Urothelium cell line (cell line): ENCODE results near the gene ATP5F1D.
"Not testable (repeated sequence)": the region's sequence is repeated elsewhere in the genome, so short reads cannot be mapped to it uniquely, and the experiment has no call there.

Experiments used
- DNase-seq: peaks from one replicate; pipeline ENCODE4 v3.0.0; 2011; ENCODE audit warnings: low spot score, mixed read lengths
- FAIRE-seq: peaks from 2 replicates; lab custom pipeline; 2011; peaks lifted over from hg19 to GRCh38; lab: Jason Lieb, UNC

The ATP5F1D gene

GRCh38 chr19:1245494-1246264, 4.1 kb downstream of the ATP5F1D start:
- DNase-seq, result no peak
- FAIRE-seq, result no peak

GRCh38 chr19:1246265-1247087, 4.9 kb downstream of the ATP5F1D start:
- DNase-seq, FAIRE-seq: not testable (repeated sequence)

DNA sequence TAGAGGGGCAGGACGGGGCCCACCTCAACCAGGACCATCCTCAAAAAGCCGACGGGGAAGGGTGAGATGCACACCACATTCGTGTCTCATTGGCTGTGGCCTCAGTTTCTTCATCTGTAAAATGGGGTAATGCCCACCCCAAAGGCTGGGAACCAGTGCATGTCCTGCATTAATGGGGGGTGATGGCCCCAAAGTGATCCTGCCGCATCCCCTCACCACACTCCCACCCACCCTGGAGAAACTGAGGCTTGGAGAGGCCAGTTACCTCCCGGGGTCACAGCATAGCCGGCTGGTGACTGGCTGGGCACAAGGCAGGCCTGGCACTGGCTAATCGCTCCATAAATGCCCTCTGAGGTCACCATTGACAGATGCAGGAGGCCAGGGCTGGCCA, 6.2 kb downstream of the ATP5F1D start:
- no peak for DNase-seq
- no peak for FAIRE-seq

- peak; percentile 74 for DNase-seq
- FAIRE-seq, result no peak
Observed at GRCh38 chr19:1248139-1248785, 6.7 kb downstream of the ATP5F1D start, which contains the start of gene MIDN. MIDN (plus strand) TSS chr19:1248583; CDS start chr19:1250297, 1,714 bp downstream.

DNA sequence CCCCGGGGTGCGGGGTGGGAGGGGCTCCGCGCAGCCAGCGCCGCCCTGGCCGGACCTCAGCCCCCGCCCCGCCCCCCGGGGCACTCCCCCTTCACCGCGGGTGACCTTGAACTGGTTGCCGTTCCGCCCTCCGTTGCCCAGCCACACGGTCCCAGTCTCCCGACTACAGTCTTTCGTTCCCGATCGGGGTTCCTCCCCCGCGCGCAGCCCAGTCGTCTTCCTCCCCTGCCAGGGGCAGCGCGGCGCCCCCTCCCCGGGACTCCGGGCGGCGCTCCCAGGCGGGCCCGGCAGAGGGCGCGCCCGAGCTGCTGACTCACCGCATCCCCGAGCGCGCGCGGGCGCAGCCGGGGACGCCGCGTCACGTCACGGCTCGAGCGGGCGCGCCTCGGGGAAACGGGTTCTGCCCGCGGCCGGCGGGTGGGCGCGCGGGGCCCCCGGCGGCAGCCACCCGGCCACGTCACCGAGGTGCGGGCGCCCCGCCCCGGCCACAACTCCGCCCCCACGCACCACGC, 7.3 kb downstream of the ATP5F1D start:
- FAIRE-seq (no peak), DNase-seq (peak; percentile 59)

DNA sequence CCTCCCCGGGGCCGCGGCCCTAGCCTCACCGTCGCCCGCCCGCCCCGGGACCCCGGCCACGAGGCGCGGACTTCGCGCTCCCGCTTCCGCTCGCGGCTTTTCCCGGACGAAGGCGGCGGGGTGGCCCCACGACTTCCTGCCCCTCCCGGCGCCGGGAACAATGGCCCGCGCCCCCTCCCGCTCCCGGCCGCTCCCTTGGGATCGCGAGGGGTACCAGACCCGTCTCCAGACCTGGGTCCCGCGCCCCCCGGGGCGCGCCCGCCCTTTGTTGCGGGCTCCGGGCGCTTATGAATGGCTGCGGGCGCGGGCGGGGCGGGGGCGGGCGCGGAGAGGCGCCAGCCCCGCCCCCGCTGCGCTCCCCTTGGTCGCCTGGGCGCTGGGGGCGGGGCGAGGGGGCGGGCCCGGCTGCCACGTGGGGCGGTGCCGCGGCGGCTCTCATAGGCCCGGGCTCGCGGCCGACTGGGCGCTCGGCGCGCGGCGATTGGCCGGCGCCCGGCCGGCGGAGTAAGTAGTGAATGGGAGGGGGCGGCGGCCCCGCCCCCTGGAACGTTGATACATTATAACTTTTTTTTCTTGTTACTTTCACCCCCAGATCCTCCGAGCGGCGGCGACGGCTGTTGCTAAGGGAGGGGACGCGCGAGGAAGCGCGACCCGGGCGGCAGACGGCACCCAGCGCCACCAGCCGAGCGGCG, 7.9 kb downstream of the ATP5F1D start:
- peak; percentile 87 for DNase-seq
- FAIRE-seq, result no peak

- FAIRE-seq, result no peak
Observed at GRCh38 chr19:1249990-1250436, 8.5 kb downstream of the ATP5F1D start.

GRCh38 chr19:1250437-1251260, 9.1 kb downstream of the ATP5F1D start:
- no peak for FAIRE-seq
- DNase-seq, result no peak

More at GRCh38 chr19:1249990-1250436, 8.5 kb downstream of the ATP5F1D start:
- DNase-seq, result no peak

DNA sequence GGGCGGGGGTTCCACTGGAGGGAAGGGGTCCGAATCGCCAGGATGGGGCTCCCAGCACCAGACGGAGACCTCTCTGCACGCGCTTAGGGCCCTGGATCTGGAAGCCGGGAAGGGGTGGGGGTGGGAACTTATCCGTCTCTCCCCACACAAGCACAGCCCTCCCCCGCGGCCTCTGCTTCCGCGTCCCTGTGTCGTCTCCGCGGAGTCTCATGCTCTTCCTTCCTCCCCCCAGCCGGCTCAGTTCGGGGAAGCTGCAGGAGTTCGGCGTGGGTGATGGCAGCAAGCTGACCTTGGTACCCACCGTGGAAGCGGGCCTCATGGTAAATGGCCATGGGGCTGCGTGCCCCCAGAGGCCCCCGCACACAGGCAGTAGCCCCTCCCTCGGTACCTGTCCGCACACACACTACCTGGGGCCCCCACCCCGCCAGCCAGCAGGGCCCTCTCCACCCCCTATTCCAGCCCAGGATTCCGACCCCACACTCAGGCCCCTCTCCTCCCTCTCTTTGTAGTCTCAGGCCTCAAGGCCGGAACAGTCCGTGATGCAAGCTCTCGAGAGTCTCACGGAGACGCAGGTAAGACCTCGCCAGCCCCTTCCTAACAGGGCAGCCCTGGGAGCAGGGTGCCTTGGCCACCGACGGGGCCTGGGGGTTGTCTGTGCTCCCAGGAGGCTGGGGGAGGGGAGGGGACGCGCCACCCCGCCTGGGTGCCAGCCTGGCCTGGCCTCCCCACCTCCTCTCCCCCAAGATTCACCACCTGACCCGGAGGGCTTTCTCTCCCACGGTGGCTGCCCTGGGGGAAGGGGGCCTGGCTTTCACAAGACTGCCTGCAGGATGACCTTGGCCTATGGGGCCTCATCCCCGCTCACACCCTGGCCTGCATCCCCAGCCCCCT, 10.0 kb downstream of the ATP5F1D start:
- DNase-seq (no peak), FAIRE-seq (no peak)

DNA sequence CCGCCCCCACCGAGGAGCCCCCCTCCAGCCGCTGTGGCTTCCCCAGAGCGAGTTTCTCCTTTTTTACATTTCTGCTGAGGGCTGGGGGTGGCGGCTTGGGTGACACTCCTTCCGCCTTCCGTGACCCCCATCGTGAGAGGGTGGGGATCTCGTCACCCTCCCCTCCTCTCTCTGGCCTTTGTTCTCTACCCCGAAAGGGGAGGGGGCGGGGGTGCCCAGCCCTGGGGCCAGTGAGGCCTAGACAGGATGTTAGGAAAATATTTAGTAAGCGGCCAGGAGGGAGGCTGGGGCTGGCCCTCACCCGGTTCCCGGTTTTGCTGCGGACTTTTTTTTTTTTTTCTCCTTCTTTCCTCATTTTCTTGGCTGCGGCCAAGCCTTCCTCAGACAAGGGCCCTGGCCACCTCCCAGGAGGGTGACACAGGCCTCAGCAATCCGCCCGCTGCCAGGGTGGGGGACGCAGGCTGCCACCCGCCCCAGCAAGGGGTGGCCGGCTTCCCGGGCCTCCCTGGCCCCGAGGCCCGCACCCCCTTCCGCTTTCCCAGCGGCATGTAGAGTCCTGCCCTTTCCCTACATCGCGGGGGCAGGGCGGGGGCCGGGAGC, 10.8 kb downstream of the ATP5F1D start:
- FAIRE-seq, result no peak
- DNase-seq, result peak; percentile 49

DNA sequence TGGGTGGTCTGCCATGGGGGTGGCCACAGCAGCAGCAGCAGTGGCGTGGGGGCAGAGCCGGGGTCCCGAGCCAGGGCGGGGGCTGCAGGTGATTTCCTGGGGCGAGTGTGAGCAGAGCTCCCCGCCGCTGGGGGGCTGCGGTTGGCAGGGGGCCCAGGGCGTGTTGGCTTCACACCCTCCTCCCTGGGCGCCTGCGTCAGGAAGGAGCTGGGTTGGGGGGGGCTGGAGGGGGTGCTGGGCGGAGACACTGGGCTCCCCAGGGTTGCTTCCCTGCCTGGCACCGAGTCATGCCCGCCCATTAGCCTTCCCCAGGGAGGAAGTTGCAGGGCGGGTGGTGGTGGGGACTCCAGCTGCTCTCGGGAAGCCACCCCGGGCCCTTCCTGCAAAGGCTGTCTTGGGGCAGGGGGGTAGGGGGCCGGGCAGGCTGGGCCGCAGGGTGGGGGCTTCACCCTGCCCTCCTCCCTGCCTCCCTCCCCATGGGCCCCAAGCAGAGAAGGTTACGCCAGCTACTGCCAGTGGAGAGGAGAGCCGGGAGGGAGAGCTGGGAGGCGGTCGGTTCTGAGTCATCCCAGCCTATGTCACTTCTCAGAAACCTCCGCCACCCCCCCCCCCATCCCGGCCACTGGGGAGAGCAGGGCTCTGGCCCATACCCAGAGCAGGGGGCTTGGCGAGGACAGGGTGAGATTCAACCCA, 11.4 kb downstream of the ATP5F1D start:
- peak; percentile 69 for DNase-seq
- peak; percentile 32 for FAIRE-seq

DNA sequence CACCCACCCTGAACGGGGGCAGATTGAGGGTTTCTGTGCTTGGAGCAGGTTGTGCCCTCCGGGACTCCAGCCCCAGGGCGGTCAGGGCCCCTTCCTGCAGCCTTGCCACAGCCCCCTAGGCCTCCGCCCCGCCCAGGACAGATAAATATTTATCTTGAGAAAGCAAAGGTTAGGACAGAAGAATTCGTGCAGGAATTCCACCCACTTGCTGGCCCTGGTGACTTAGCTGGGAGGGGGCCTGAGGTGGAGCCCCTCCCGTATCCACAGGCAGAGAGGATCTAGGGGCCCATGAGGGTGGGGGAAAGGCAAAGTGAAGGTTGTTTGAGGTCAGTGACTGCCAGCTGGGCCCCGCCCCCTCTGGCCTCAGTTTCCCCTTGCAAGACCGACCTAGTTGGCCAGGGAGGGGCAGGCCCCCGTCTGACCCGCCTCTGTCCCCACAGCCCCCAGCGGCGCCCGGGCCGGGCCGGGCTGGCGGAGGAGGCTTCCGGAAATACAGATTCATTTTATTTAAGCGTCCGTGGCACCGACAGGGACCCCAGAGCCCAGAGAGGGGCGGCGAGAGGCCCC, 12.0 kb downstream of the ATP5F1D start:
- no peak for DNase-seq
- FAIRE-seq, result no peak

GRCh38 chr19:1254081-1254527, 12.6 kb downstream of the ATP5F1D start:
- no peak for FAIRE-seq

DNA sequence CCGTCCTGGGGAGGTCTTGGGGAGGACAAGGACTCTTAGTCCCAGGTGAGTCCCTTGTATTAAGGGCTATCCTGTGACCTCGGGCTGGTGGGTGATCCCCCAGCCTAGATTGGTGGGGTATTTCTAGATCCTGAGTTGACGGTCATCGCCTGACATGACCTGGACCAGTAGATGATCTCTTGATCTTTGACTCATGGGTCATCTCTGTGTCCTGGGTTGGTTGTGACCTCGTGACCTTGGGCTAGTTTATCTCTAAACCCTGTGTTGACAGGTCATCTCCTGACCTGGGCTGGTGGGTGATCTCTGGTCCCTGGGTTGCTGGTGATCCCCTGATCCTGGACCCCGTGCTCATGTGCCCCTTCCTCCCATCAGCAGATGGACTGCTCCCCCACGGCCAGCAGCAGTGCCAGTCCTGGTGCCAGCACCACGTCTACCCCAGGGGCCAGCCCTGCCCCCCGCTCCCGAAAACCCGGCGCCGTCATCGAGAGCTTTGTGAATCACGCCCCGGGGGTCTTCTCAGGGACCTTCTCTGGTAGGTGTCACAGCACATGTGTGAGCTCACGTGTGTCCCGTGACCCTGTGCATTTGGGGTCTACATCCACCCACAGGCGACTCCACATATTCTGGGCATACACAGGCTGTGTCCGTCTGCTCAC, 13.1 kb downstream of the ATP5F1D start:
- FAIRE-seq (no peak), DNase-seq (no peak)

More at GRCh38 chr19:1254081-1254527, 12.6 kb downstream of the ATP5F1D start:
- no peak for DNase-seq

GRCh38 chr19:1255186-1256161, 13.9 kb downstream of the ATP5F1D start:
- DNase-seq, result no peak
- FAIRE-seq, result no peak
